H1 (cell line): ENCODE measurements around the gene FMNL1. TPM values are rescaled to one million over a fixed set of nuclear protein-coding genes. Genes with fewer than 3 reads are reported as not detected.

Experiments used
- KDM1A ChIP-seq: fragments of 200-600, 300-600 bp; sonication (generic); IDR thresholded peaks from 2 replicates; pipeline ENCODE4 v1.7.1; 2016; ENCODE audit warnings: mild to moderate bottlenecking, low read length, borderline replicate concordance
- polyA plus RNA-seq, 7 experiments: library from polyadenylated mRNA; depleted of rRNA in 3 of 7; stranded (reverse) in 5 of 7; unstranded in 2 of 7; fragments of >200 nt in 5 of 7; fragments of 200-250 nt in 2 of 7; gene quantifications; 1 replicate in 5 of 7; 2 replicates in 1 of 7; 4 replicates in 1 of 7; pipeline versions ENCODE4 v1.2.1 to v1.2.3, GENCODE V29; 2011 to 2013; ENCODE audit warnings: missing spikeins in 2 of 7, mixed read lengths in 2 of 7
- total RNA-seq: library from RNA; stranded (reverse); fragmentation: NEBNext Ultra II Directional; extraction: Animal tissue kit (Norgen Biotek cat#: 25700); gene quantifications from 2 replicates; pipeline ENCODE4 v1.2.1, GENCODE V29; 2021
- TF ChIP-seq, protein P1 (sequence below), 3 experiments: IDR thresholded peaks; 1 replicate in 2 of 3; 2 replicates in 1 of 3; pipeline versions ENCODE4 v1.5.1 to v1.6.1; 2011; ENCODE audit warnings: low read length in 3 of 3, mild to moderate bottlenecking in 3 of 3, inconsistent platforms in 2 of 3, low read depth in 1 of 3, moderate library complexity in 1 of 3; ENCODE audit not compliant: insufficient read depth in 1 of 3; ENCODE audit errors: control extremely low read depth in 1 of 3

FMNL1 gene
- total and polyA plus RNA-seq, 2 of the 8 experiments (the other 6 are each of a cell fraction or from before 2014, with no cell fraction given): 2.5 to 8.6 TPM

DNA sequence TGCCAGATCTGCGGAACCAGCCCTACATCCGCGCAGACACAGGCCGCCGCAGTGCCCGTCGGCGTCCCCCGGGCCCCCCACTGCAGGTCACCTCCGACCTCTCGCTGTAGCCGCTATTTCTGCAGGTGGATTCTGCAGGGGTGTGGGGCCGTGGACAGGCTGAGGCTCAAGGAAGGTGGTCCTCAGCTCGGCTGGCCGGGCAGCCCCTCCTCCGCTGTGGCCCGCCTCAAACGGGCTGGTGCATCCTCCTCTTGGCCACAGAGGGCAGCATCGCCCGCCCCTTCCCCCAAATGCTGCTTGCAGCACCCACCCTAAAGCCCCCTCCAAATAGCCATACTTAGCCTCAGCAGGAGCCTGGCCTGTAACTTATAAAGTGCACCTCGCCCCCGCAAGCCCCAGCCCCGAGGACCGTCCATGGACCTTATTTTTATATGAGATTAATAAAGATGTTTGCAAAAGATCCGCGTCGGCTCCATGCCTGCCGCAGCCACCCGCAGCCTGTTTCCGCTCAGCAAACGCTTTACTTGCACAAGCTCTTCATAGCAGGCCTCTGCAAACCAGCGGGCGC, 25.3 kb downstream of the FMNL1 start (continued):
- TF ChIP-seq, protein P1, sequence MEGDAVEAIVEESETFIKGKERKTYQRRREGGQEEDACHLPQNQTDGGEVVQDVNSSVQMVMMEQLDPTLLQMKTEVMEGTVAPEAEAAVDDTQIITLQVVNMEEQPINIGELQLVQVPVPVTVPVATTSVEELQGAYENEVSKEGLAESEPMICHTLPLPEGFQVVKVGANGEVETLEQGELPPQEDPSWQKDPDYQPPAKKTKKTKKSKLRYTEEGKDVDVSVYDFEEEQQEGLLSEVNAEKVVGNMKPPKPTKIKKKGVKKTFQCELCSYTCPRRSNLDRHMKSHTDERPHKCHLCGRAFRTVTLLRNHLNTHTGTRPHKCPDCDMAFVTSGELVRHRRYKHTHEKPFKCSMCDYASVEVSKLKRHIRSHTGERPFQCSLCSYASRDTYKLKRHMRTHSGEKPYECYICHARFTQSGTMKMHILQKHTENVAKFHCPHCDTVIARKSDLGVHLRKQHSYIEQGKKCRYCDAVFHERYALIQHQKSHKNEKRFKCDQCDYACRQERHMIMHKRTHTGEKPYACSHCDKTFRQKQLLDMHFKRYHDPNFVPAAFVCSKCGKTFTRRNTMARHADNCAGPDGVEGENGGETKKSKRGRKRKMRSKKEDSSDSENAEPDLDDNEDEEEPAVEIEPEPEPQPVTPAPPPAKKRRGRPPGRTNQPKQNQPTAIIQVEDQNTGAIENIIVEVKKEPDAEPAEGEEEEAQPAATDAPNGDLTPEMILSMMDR (IDR thresholded peaks at IDR 0.05; ENCODE audit: control extremely low read depth in 1 of 3, insufficient read depth in 1 of 3, low read depth in 1 of 3, low read length in 3 of 3): peak; percentile 53 to 85 (median 71)
- no peak for TF ChIP-seq KDM1A
